ENCODE measurements around the gene LRRC27. TPM values are rescaled to one million over a fixed set of nuclear protein-coding genes. Genes with fewer than 3 reads are reported as not detected.

The LRRC27 gene
- total RNA-seq, 1 experiment from 2014 or later: 4.1 TPM

DNA sequence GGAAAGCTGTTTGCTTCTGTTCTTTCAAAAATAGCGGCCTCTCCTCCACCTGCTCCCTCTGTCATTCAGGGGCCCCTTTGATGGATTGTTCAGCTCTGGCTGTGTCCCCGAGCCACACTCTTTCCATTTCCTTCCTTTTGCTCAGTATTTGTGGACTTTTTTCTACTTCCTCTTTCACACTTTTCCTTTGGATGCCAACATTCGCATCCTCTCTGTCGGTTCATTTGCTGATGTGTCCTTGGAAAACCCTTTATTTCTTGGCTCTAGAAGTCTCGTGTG is 53.3 kb downstream of the LRRC27 start:
- H3K9me2 ChIP-seq (ENCODE audit: insufficient read depth): no peaks in the 10 kb centered on the region
- no peak overlapping the region for H3K9ac ChIP-seq (ENCODE audit: low read length)
- intact Hi-C loops (cut with micrococcal nuclease): no loop called here
- no peaks in the 10 kb centered on the region for H3K27me3 ChIP-seq (ENCODE audit: insufficient read depth, low read length)
- ChIA-PET RAD21 (ENCODE audit: low non-redundant PET in 1 of 2, low total read pairs in 2 of 2, uncharacterized antibody in 2 of 2, unreplicated experiment in 2 of 2) (no interaction called here), POLR2A (no interaction called here), CTCF (no interaction called here)
- ATAC-seq (no peak), DNase-seq (ENCODE audit: low read depth, low spot score) (no peak)
- H3K36me3 ChIP-seq (ENCODE audit: control insufficient read depth in 1 of 2, insufficient read depth in 2 of 2, low read length in 2 of 2): no peaks in the 10 kb centered on the region
- no peak overlapping the region for H3K4me2 ChIP-seq (ENCODE audit: low read length)
- H3K27ac ChIP-seq (ENCODE audit: low read depth, low read length): no peak overlapping the region
- peaks cover 0 to 5% of the 10 kb centered on the region in 2 experiments; a peak in 1 of 4 replicates for H3K4me1 ChIP-seq (ENCODE audit: control insufficient read depth in 1 of 2, insufficient read depth in 2 of 2, low read length in 2 of 2)
- no peaks in the 10 kb centered on the region for H3K79me2 ChIP-seq (ENCODE audit: insufficient read depth, low read length)
- H2AFZ ChIP-seq (ENCODE audit: low read depth, low read length, poor library complexity, severe bottlenecking): no peak overlapping the region
- TF ChIP-seq ZNF274 (IDR thresholded peaks at IDR 0.05; ENCODE audit: low read depth, low read length): no peak
- TF ChIP-seq SRF (IDR thresholded peaks at IDR 0.05; ENCODE audit: low read depth): no peak
- TF ChIP-seq, protein P1, sequence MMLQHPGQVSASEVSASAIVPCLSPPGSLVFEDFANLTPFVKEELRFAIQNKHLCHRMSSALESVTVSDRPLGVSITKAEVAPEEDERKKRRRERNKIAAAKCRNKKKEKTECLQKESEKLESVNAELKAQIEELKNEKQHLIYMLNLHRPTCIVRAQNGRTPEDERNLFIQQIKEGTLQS (IDR thresholded peaks at IDR 0.05): no peak
- TF ChIP-seq FOSL1 (IDR thresholded peaks at IDR 0.05; ENCODE audit: low read depth): no peak
- H3K4me3 ChIP-seq (replicated peaks in 1 of 2; ENCODE audit: low read depth in 1 of 2, low read length in 2 of 2): no peak overlapping the region
- no peaks in the 10 kb centered on the region for H3K9me3 ChIP-seq (ENCODE audit: control insufficient read depth in 1 of 2, insufficient read depth in 1 of 2, low read depth in 1 of 2, low read length in 2 of 2)
- H4K20me1 ChIP-seq (ENCODE audit: insufficient read depth): no peaks in the 10 kb centered on the region
- BruUV-seq (replicated peaks): no TSS peak

DNA sequence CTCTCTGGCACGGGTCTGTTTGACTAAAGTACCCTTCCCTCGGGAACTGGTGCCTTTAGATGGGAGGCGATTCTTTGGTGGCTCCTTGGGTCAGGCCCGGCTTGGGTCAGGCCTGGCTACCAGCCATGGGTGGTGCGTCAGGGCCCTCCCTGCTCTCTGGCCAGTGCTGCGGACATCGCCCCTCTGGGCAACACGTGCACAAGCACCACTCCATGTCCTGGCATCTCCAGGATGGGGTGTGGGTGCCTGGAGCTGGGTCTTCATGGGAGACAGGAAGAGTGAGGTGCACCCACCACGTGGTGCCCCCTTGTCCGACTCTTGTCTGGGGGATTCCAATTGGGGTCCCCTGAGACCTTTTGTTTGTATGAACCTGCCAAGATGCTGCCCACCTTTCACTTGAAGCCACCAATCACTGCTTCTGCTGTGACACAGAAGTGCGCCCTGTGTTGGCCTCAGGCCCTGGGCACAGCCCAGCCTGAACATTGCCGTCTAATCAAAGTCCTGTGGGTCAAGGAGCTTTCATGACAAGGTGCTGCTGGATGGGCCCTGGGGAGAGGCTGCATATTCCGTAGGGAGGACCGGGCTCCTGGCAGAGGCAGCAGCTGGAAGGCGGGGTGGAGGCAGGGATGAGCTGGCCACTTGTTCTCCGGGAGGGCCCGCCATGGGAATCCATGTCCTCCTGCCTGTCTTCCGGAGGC is 53.9 kb downstream of the LRRC27 start:
- Histone ChIP-seq H3K27ac (ENCODE audit: low read depth, low read length) (no peak overlapping the region), H3K4me1 (ENCODE audit: control insufficient read depth in 1 of 2, insufficient read depth in 2 of 2, low read length in 2 of 2) (peaks cover 0 to 5% of the 10 kb centered on the region in 2 experiments; a peak in 1 of 4 replicates), H4K20me1 (ENCODE audit: insufficient read depth) (no peaks in the 10 kb centered on the region), H3K9me2 (ENCODE audit: insufficient read depth) (no peaks in the 10 kb centered on the region), H3K4me2 (ENCODE audit: low read length) (no peak overlapping the region), H2AFZ (ENCODE audit: low read depth, low read length, poor library complexity, severe bottlenecking) (no peak overlapping the region), H3K27me3 (ENCODE audit: insufficient read depth, low read length) (no peaks in the 10 kb centered on the region), H3K36me3 (ENCODE audit: control insufficient read depth in 1 of 2, insufficient read depth in 2 of 2, low read length in 2 of 2) (no peaks in the 10 kb centered on the region), H3K4me3 (replicated peaks in 1 of 2; ENCODE audit: low read depth in 1 of 2, low read length in 2 of 2) (no peak overlapping the region), H3K9me3 (ENCODE audit: control insufficient read depth in 1 of 2, insufficient read depth in 1 of 2, low read depth in 1 of 2, low read length in 2 of 2) (no peaks in the 10 kb centered on the region), H3K79me2 (ENCODE audit: insufficient read depth, low read length) (no peaks in the 10 kb centered on the region), H3K9ac (ENCODE audit: low read length) (no peak overlapping the region)
- ChIA-PET RAD21 (ENCODE audit: low non-redundant PET in 1 of 2, low total read pairs in 2 of 2, uncharacterized antibody in 2 of 2, unreplicated experiment in 2 of 2) (no interaction called here), POLR2A (no interaction called here), CTCF (no interaction called here)
- TF ChIP-seq CBX3 (IDR thresholded peaks at IDR 0.05; ENCODE audit: low read depth): no peak
- ATAC-seq (no peak), DNase-seq (ENCODE audit: low read depth, low spot score) (no peak)
- intact Hi-C loops (cut with micrococcal nuclease): no loop called here
- BruUV-seq (replicated peaks): no TSS peak
